ENCODE results near the gene AMACR.

Gene AMACR

GRCh38 chr5:34007621-34008600, at the start of gene AMACR:
TSS of gene AMACR (minus strand) at chr5:34008050. CDS start at chr5:34008019, 31 bp downstream.
- DNase-seq: peak; percentile 83

GRCh38 chr5:34057569-34057968, 49.7 kb upstream of the AMACR start:
- DNase-seq: no peak

- no peak for DNase-seq
These were observed 49.3 kb upstream of the AMACR start for GRCh38 chr5:34057118-34057517.

- no peak for DNase-seq
These were observed 47.8 kb upstream of the AMACR start for GRCh38 chr5:34055667-34056066.

- DNase-seq: no peak
These were observed 46.5 kb upstream of the AMACR start for GRCh38 chr5:34054400-34054729.

GRCh38 chr5:34053571-34054399, 45.9 kb upstream of the AMACR start:
- no peak for DNase-seq

GRCh38 chr5:34053133-34053532, 45.3 kb upstream of the AMACR start:
- no peak for DNase-seq

- no peak for DNase-seq
These were observed 43.6 kb upstream of the AMACR start for GRCh38 chr5:34051374-34051980.

- DNase-seq: peak; percentile 12
These were observed 40.1 kb upstream of the AMACR start for GRCh38 chr5:34047774-34048572.

GRCh38 chr5:34047143-34047542, 39.3 kb upstream of the AMACR start:
- DNase-seq: no peak

GRCh38 chr5:34045996-34046395, 38.1 kb upstream of the AMACR start:
- no peak for DNase-seq

GRCh38 chr5:34045023-34045422, 37.2 kb upstream of the AMACR start:
- no peak for DNase-seq

GRCh38 chr5:34043099-34043876, 35.4 kb upstream of the AMACR start, which contains the start of gene C1QTNF3:
TSS of gene C1QTNF3 (minus strand) at chr5:34043213. CDS start at chr5:34043125, 88 bp downstream.
- DNase-seq: peak; percentile 41

GRCh38 chr5:34042321-34042720, 34.5 kb upstream of the AMACR start:
- no peak for DNase-seq

GRCh38 chr5:34041247-34041972, 33.6 kb upstream of the AMACR start:
- no peak for DNase-seq

- no peak for DNase-seq
These were observed 32.6 kb upstream of the AMACR start for GRCh38 chr5:34040472-34040871.

GRCh38 chr5:34039398-34040157, 31.7 kb upstream of the AMACR start:
- no peak for DNase-seq

- DNase-seq: no peak
These were observed 31.0 kb upstream of the AMACR start for GRCh38 chr5:34038838-34039237.

- DNase-seq: no peak
These were observed 30.5 kb upstream of the AMACR start for GRCh38 chr5:34038390-34038789.

GRCh38 chr5:34037726-34038125, 29.9 kb upstream of the AMACR start:
- no peak for DNase-seq

Measured in GF-D8 (cell line).